OCI-LY7 (cell line): ENCODE results near the gene PSMB9.

Experiments used
- CTCF ChIP-seq: fragments of 200-600 bp; sonication (generic); conservative IDR thresholded peaks from 2 replicates; pipeline ENCODE4 v1.5.1; 2014; ENCODE audit warnings: mild to moderate bottlenecking, antibody characterized with exemption, low read length, moderate library complexity, mixed read lengths
- EZH2phosphoT487 ChIP-seq: fragments of 200-600 bp; sonication (generic); IDR thresholded peaks from 2 replicates; pipeline ENCODE4 v1.6.1; 2018; ENCODE audit warnings: low read depth, borderline replicate concordance, mild to moderate bottlenecking, mixed run types, antibody characterized with exemption, low read length, moderate library complexity, mixed read lengths

- TF ChIP-seq CTCF, result 0 out of 2 replicates have a peak, but pooled peaks have one; percentile 9
- TF ChIP-seq EZH2phosphoT487, result no peak
These were observed 9.8 kb upstream of the PSMB9 start, which contains the start of gene PSMB8 for GRCh38 chr6:32843979-32844838.
